ENCODE results near the gene PDGFA. TPM values are rescaled to one million over a fixed set of nuclear protein-coding genes. Genes with fewer than 3 reads are reported as not detected.

Gene PDGFA
- total and polyA plus RNA-seq, 8 donors: 25.9 to 69.4 (median 36.3) TPM

- DNase-seq (peak in 1 of 4 donors; percentile 58), ATAC-seq (no peak)
- no peaks in the 10 kb centered on the region for H3K9me3 ChIP-seq
- H3K27me3 ChIP-seq: no peaks in the 10 kb centered on the region
- no peak overlapping the region for H3K4me3 ChIP-seq
- intact Hi-C loops (cut with DNase I): no loop called here
- H3K36me3 ChIP-seq: no peaks in the 10 kb centered on the region
- no peaks in the 10 kb centered on the region for H3K4me1 ChIP-seq
- no peak overlapping the region for H3K27ac ChIP-seq
- no peak for TF ChIP-seq CTCF (IDR thresholded peaks at IDR 0.05)
Measured at GRCh38 chr7:550881-551614, 31.4 kb upstream of the PDGFA start.

- no peak for TF ChIP-seq CTCF (IDR thresholded peaks at IDR 0.05)
- Histone ChIP-seq H3K27me3 (no peaks in the 10 kb centered on the region), H3K36me3 (no peaks in the 10 kb centered on the region), H3K4me3 (no peak overlapping the region), H3K27ac (no peak overlapping the region), H3K4me1 (no peaks in the 10 kb centered on the region), H3K9me3 (no peaks in the 10 kb centered on the region)
- intact Hi-C loops (cut with DNase I): no loop called here
- ATAC-seq (no peak), DNase-seq (peak in 1 of 4 donors; percentile 57)
Measured at GRCh38 chr7:549891-550625, 30.4 kb upstream of the PDGFA start.

GRCh38 chr7:549066-549890 is 29.6 kb upstream of the PDGFA start:
- H3K4me1 ChIP-seq: no peaks in the 10 kb centered on the region
- intact Hi-C loops (cut with DNase I): no loop called here
- no peaks in the 10 kb centered on the region for H3K36me3 ChIP-seq
- H3K27ac ChIP-seq: no peak overlapping the region
- no peak overlapping the region for H3K4me3 ChIP-seq
- DNase-seq (peak in 1 of 4 donors; percentile 73), ATAC-seq (no peak)
- TF ChIP-seq CTCF (IDR thresholded peaks at IDR 0.05): no peak
- H3K9me3 ChIP-seq: no peaks in the 10 kb centered on the region
- no peaks in the 10 kb centered on the region for H3K27me3 ChIP-seq

GRCh38 chr7:548401-548800 is 28.8 kb upstream of the PDGFA start:
- no peaks in the 10 kb centered on the region for H3K36me3 ChIP-seq
- intact Hi-C loops (cut with DNase I): no loop called here
- H3K4me3 ChIP-seq: no peak overlapping the region
- no peak overlapping the region for H3K27ac ChIP-seq
- ATAC-seq: no peak
- no peak for TF ChIP-seq CTCF (IDR thresholded peaks at IDR 0.05)
- DNase-seq: peak in 1 of 4 donors; percentile 47
- no peaks in the 10 kb centered on the region for H3K27me3 ChIP-seq
- no peaks in the 10 kb centered on the region for H3K9me3 ChIP-seq
- no peaks in the 10 kb centered on the region for H3K4me1 ChIP-seq

- TF ChIP-seq CTCF (IDR thresholded peaks at IDR 0.05): no peak
- no peaks in the 10 kb centered on the region for H3K36me3 ChIP-seq
- no peaks in the 10 kb centered on the region for H3K4me1 ChIP-seq
- no peaks in the 10 kb centered on the region for H3K9me3 ChIP-seq
- ATAC-seq: no peak
- no peak overlapping the region for H3K27ac ChIP-seq
- H3K4me3 ChIP-seq: no peak overlapping the region
- intact Hi-C loops (cut with DNase I): no loop called here
- peak in 1 of 4 donors; percentile 34 for DNase-seq
- H3K27me3 ChIP-seq: no peaks in the 10 kb centered on the region
Measured at GRCh38 chr7:545470-545869, 25.8 kb upstream of the PDGFA start.
